GM10266 (cell line): Measurements from ENCODE around the gene PIP4K2A.

Experiments
- DNase-seq: peaks from one replicate; pipeline ENCODE4 v3.0.0; 2012; ENCODE audit errors: extremely low spot score
- TF ChIP-seq, protein P1 (sequence below): IDR thresholded peaks from 2 replicates; pipeline ENCODE4 v1.5.1; 2012; ENCODE audit warnings: mild to moderate bottlenecking, low read depth; ENCODE audit not compliant: control insufficient read depth, insufficient read depth; ENCODE audit errors: missing control alignments

The PIP4K2A gene

DNA sequence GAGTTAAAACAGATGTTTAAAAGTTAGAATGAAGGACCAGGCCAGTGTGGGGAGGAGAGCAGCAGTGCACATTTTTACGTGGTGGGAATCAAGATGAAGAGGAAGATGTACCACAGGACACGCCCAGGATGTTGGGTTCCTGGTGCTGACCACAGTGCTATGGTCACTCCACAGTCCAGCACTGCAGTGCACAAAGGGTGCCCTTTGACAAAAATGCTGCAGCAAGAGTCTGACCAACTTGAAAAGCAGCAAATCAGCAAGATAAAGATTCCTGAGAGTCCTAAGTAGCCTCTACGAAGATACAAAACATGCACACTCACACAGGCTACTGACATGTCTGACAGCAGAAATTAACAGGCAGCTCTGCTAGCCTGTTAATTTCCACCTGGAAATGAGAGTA, 107.1 kb downstream of the PIP4K2A start:
- DNase-seq, result no peak
- TF ChIP-seq, protein P1, sequence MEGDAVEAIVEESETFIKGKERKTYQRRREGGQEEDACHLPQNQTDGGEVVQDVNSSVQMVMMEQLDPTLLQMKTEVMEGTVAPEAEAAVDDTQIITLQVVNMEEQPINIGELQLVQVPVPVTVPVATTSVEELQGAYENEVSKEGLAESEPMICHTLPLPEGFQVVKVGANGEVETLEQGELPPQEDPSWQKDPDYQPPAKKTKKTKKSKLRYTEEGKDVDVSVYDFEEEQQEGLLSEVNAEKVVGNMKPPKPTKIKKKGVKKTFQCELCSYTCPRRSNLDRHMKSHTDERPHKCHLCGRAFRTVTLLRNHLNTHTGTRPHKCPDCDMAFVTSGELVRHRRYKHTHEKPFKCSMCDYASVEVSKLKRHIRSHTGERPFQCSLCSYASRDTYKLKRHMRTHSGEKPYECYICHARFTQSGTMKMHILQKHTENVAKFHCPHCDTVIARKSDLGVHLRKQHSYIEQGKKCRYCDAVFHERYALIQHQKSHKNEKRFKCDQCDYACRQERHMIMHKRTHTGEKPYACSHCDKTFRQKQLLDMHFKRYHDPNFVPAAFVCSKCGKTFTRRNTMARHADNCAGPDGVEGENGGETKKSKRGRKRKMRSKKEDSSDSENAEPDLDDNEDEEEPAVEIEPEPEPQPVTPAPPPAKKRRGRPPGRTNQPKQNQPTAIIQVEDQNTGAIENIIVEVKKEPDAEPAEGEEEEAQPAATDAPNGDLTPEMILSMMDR, result no peak

DNA sequence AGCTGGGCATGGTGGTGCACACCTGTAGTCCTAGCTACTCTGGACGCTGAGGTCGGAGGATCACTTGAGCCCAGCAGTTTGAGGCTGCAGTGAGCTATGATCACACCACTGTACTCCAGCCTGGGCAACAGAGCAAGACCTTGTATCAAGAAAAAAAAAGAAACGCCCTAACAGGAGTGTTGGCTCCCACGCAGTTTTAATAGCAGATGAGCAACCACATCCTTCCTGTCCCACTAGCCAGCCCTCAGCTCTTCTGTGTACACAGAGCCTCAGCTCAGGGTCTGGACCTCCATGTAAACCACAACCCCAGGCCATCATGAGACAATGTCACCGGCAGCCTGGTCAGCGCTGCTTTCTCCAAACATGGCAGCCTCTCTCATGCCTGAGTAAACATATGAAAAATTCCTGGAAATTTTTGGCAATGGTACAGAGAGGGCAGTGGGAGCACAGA, 108.2 kb downstream of the PIP4K2A start:
- DNase-seq, result peak; percentile 55
- TF ChIP-seq, protein P1, result no peak

DNA sequence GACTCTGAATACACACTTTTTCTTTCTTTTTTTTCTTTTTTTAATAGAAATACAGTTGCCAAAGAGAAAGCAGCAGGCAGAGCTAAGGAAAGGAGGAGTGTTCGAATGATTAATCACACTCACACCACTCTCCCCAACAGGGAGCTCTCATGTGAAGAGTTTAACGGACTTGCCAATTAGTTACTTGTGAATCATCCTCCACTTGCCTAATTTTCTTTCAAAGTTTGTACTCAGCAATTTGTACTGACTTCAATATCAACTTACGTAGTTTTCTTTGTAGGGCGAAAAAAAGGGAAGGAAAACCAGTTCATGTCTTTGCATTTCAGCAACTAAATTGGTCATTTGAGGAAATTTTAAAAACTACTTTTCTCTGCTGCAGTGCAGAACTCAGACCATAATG, 109.2 kb downstream of the PIP4K2A start:
- no peak for DNase-seq
- TF ChIP-seq, protein P1, result no peak

DNA sequence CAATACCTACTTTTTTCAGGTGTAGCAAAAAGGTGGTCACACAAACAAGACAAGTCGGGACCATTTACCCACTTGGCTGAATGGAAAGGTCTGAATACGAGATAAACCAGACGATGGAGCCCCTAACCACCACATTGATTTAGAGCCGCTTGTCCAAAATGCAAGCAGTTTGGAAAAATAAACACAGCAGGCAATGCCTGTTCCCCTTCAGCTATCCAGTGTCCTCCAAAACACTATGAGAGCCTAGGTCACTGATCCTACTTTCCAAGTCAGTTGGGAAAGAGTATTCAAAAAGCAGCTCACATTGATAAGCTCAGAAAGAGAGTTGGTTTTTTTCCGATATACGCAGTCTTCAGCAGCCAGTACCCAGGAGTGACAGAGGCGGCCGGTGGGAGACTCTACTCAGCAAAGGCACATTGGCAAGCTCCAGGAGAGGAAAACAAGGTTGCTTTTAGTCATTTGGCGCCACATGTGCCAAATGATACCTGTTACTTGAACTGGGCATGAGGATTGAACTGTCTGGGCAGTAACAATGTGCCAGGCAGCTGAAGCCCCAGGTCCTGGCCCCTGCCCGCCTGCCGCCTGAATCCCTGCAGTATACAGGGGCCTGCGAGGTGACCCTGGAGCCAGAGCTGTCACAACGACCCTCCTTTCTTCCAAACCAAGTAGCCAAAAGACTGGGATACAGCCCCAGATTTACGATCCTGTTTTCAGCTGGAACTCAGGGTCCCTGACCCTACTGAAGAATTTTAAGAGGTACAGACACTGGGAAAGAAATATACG, 109.8 kb downstream of the PIP4K2A start:
- TF ChIP-seq, protein P1, result no peak

DNA sequence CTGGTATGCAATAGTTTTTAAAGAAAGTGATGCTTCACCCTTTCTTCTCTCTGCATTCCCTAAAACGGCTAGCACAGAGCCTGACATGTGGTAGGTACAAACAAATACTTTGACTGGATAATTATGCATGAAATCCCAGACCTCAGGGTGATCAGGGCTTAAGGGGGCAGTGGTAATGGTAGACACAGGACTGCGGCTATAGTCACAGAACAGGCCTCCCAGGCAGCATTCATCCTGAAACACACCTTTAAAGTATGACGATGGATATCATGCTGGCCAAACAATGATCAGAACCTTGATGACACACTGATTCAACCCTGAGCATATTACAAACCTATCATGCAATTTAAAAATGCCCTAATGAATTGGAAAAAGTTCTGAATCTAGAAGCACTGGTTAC, 110.8 kb downstream of the PIP4K2A start:
- no peak for DNase-seq
- TF ChIP-seq, protein P1, result no peak

More for the DNA sequence above, 109.8 kb downstream of the PIP4K2A start:
- no peak for DNase-seq

DNA sequence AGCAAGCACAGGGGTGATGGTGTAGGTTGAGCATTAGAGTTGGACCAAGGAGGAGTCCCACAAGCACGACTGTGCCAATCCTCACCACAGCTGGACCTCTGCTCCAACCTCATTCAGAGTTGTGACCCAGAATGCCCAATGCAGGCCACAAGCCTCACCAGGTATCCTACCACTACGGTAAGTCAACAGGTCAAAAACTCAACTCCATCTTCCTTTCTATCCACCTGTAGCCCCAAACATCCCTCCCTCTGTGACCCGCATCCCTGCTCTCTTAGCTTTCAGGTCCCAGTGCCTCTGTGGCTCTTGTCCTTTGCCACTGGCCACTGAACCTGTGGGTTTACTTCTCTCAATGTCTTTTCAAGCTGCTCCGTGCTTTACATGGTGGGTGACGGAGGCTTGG, 112.8 kb downstream of the PIP4K2A start:
- TF ChIP-seq, protein P1, result no peak

DNA sequence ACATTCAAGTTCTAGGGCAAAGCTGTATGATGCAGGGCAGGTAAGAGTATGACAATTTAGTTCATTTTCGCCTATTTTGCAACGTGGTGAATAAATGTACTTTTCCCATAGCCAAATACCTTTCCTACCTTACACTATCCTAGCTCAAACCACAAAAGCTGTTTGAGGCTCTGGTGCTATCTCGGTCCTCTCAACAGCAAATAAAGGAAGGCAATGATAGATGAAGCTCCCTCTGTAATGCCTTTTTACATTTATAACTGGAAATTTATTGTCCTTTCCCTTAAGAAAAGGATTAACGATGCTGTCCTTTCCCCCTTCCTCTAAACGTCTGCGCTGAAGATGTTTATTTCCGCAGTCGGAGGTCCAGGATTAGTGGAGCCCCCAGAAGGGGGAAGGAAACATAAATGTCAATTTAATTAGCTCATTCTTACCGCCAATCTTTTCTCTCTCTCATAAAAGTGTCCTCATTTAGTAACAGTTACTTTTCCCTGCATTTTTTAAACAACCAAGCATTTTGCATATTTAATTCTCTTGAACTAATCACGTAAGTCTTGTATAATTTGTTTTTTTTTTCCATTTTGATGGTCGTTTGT, 114.6 kb downstream of the PIP4K2A start:
- DNase-seq, result no peak
- TF ChIP-seq, protein P1, result no peak

More for the DNA sequence above, 112.8 kb downstream of the PIP4K2A start:
- no peak for DNase-seq
